Measurements from ENCODE around the gene AP3B1.

DNA sequence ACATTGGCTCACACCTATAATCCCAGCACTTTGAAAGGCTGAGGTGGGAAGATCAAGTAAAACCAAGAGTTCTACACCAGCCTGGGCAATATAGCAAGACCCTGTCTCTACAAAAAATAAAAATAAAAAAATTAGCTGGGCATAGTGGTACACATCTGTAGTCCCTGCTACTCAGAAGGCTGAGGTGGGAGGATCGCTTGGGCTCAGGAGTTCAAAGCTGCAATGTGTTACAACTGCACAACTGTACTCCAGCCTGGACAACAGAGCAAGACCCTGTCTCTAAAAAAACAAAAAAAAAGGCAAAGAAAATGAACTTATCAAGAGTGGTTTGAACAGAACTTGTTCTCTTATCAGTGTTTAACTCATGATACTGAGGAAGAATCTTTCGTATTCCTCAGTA lies 29.3 kb downstream of the AP3B1 start:
- TF ChIP-seq, protein P1, sequence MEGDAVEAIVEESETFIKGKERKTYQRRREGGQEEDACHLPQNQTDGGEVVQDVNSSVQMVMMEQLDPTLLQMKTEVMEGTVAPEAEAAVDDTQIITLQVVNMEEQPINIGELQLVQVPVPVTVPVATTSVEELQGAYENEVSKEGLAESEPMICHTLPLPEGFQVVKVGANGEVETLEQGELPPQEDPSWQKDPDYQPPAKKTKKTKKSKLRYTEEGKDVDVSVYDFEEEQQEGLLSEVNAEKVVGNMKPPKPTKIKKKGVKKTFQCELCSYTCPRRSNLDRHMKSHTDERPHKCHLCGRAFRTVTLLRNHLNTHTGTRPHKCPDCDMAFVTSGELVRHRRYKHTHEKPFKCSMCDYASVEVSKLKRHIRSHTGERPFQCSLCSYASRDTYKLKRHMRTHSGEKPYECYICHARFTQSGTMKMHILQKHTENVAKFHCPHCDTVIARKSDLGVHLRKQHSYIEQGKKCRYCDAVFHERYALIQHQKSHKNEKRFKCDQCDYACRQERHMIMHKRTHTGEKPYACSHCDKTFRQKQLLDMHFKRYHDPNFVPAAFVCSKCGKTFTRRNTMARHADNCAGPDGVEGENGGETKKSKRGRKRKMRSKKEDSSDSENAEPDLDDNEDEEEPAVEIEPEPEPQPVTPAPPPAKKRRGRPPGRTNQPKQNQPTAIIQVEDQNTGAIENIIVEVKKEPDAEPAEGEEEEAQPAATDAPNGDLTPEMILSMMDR (IDR thresholded peaks at IDR 0.05) = no peak
- no peak for TF ChIP-seq POLR2A (IDR thresholded peaks at IDR 0.05)
